C4-2B (cell line): Measurements from ENCODE around the gene EIF5A.

Experiments used
- H3K27ac ChIP-seq: fragments of 450-650 bp; 2 replicates; pipeline ENCODE4 v1.5.1; 2017
- ZFX ChIP-seq: fragments of 450-650 bp; IDR thresholded peaks from 2 replicates; pipeline ENCODE4 v1.6.1; 2017
- TF ChIP-seq, protein P1 (sequence below): fragments of 450-650 bp; conservative IDR thresholded peaks from 2 replicates; pipeline ENCODE4 v1.5.1; 2017; ENCODE audit warnings: mild to moderate bottlenecking

EIF5A gene

DNA sequence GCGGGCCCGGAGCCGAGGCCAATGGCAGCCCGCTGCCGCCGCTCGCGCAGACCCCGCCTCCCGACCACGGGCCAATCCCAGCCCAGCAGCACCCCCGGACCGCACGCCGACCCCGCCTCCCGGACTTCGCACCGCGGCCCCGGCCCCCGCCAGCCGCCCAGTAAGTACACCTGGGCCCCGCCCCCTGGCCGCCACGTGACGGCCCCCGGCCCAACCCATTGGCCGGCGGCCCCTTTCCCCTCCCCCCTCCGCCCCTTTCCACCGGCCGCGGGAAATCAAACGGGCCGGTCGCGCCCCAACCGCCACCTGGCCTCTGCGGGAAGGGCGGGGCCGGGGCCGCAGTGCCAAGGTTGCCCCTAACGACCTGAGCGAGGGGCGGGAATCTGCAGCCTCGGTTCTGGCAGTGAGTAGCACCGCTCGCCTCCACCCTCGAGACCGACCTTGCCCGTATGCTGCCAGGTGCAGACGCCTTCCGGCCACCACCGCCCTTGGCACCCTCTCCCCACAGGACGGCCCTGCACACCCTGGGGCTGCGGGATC, 12.7 kb upstream of the EIF5A start, which contains the start of gene YBX2:
TSS of gene YBX2 (minus strand) at position 26 of the 540 bp plus-strand sequence. CDS start 139 bp downstream, outside the sequence.
- no peak for TF ChIP-seq ZFX
- TF ChIP-seq, protein P1, sequence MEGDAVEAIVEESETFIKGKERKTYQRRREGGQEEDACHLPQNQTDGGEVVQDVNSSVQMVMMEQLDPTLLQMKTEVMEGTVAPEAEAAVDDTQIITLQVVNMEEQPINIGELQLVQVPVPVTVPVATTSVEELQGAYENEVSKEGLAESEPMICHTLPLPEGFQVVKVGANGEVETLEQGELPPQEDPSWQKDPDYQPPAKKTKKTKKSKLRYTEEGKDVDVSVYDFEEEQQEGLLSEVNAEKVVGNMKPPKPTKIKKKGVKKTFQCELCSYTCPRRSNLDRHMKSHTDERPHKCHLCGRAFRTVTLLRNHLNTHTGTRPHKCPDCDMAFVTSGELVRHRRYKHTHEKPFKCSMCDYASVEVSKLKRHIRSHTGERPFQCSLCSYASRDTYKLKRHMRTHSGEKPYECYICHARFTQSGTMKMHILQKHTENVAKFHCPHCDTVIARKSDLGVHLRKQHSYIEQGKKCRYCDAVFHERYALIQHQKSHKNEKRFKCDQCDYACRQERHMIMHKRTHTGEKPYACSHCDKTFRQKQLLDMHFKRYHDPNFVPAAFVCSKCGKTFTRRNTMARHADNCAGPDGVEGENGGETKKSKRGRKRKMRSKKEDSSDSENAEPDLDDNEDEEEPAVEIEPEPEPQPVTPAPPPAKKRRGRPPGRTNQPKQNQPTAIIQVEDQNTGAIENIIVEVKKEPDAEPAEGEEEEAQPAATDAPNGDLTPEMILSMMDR: no peak
- H3K27ac ChIP-seq: peak within 1 kb of the TSS; percentile 56

- TF ChIP-seq, protein P1: no peak
- no peak for TF ChIP-seq ZFX
- peak overlapping the region; percentile 56 for H3K27ac ChIP-seq
Observed at GRCh38 chr17:7295230-7296180, 11.9 kb upstream of the EIF5A start.

- peak overlapping the region; percentile 56 for H3K27ac ChIP-seq
- no peak for TF ChIP-seq ZFX
- TF ChIP-seq, protein P1: peak; percentile 90
Observed at GRCh38 chr17:7296189-7296861, 11.1 kb upstream of the EIF5A start.

GRCh38 chr17:7304179-7304578, 3.2 kb upstream of the EIF5A start:
- no peak overlapping the region for H3K27ac ChIP-seq
- TF ChIP-seq ZFX: no peak
- TF ChIP-seq, protein P1: no peak

DNA sequence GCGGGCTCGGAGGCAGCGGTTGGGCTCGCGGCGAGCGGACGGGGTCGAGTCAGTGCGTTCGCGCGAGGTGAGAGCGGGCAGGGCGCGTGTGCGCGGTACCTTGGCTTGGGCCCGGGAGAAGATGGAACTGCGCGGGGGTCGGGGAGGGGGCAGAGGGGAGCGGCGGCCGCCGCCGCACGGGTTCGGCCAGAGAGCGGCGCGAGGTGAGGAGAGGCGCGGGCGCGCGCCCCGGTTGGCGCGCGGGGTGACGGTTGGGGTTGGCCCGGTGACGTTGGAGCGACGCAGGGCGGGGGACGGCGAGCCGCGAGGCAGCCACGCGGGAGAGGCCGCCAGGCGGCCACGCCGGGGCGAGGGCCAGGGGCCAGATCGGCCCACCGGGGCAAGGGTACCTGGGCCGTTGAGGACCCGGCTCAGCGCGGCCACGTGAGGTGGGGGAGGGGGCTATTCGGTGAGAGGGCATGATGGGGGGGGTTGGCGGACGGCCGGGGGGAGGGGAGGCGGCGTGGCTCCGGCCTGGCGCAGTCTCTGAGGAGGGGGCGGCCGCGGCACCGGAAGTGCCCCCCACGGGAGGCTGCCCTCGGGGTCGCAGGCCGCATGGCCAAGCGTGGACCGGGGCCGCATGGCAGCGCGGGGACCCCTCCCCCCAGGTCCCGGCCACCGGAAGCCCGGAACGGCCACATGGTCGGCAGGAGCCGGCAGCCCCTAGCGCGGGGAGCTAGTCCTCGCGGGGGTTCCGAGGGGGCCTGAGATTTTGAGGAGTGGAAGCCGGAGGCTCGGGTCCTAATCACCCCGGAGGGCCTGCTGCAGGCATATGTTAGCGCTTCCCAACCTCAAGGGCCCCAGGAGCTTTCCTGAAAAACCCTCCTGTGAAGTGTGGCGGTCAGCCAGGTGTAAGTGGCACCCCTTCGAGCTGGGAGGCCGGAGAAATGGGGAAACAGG, 527 bp downstream of the EIF5A start:
- TF ChIP-seq, protein P1: no peak
- TF ChIP-seq ZFX: 0 out of 2 replicates have a peak, but pooled peaks have one; percentile 10
- peak overlapping the region; percentile 99 for H3K27ac ChIP-seq

DNA sequence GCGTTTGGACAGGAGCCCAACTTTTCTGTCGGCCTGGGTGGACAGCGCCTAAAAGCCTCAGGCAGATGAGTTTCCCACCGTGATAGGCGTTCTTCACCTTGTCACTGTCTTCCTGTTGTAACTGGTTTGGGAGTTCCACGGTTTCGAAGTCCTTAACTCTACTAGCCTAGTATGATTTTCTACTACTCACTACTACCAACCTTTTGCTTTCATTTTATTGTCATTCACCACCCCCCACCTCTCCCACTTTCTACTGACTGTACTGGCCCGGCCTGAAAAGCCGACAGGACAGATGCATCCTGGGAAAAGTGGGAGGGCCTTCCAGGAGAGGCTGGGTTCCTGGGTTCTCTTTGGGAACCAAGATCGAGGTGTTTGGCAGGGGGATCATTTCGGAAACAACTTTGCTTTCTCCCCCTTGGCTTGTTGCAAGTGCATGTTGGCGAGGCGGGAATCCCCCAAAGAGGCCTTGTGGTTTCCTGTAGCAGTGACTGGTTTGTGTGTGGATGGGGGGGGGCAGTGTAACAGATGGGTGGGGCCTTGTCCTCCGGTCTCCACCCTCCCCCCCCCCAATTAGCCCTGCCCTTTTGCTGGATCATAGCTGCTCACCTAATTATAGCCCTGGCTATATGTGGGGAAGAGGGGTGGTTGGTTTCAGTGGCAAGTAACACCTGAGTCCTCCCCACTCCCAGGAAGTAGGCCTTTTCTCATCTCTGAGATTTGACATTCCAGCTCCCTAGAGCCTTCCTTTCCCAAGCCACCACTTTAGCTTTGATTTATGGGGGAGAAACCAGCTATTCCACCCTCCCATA, 1.4 kb downstream of the EIF5A start:
- TF ChIP-seq ZFX: no peak
- TF ChIP-seq, protein P1: no peak
- H3K27ac ChIP-seq: peak overlapping the region; percentile 99
